HEK293 (cell line): ENCODE measurements around the gene RNF41.

Experiments
- EGR2 ChIP-seq: fragments of 450-650 bp; formaldehyde crosslinking; IDR thresholded peaks from 2 replicates; pipeline ENCODE4 v1.5.1; 2016; ENCODE audit warnings: low read depth, missing biosample characterization, missing genetic modification characterization
- GLI2 ChIP-seq: fragments of 450-650 bp; formaldehyde crosslinking; IDR thresholded peaks from 2 replicates; pipeline ENCODE4; 2017; ENCODE audit warnings: missing biosample characterization, missing genetic modification characterization, low read depth, borderline replicate concordance
- KLF10 ChIP-seq: fragments of 450-650 bp; IDR thresholded peaks from 2 replicates; pipeline ENCODE4 v1.5.1; 2018; ENCODE audit warnings: missing biosample characterization, mild to moderate bottlenecking, missing genetic modification characterization
- KLF8 ChIP-seq: fragments of 450-650 bp; formaldehyde crosslinking; IDR thresholded peaks from 2 replicates; pipeline ENCODE4 v1.5.1; 2016; ENCODE audit warnings: missing biosample characterization, missing genetic modification characterization
- MEIS1 ChIP-seq: sonication (generic); formaldehyde crosslinking; IDR thresholded peaks from 2 replicates; pipeline ENCODE4 v1.8.1; 2022; ENCODE audit warnings: missing genetic modification reagents, mild to moderate bottlenecking, borderline replicate concordance
- TRIM28 ChIP-seq: IDR thresholded peaks from 2 replicates; pipeline ENCODE4 v1.6.1; 2011; ENCODE audit warnings: low read length, control low read depth, borderline replicate concordance
- ZBTB20 ChIP-seq: fragments of 450-650 bp; formaldehyde crosslinking; IDR thresholded peaks from 2 replicates; pipeline ENCODE4 v1.5.1; 2016; ENCODE audit warnings: missing biosample characterization, missing genetic modification characterization
- ZBTB8A ChIP-seq: fragments of 450-650 bp; formaldehyde crosslinking; IDR thresholded peaks from 2 replicates; pipeline ENCODE4 v1.5.1; 2016; ENCODE audit warnings: missing biosample characterization, missing genetic modification characterization
- ZFHX2 ChIP-seq: fragments of 450-650 bp; formaldehyde crosslinking; conservative IDR thresholded peaks from 2 replicates; pipeline ENCODE4 v1.5.1; 2016; ENCODE audit warnings: missing biosample characterization, missing genetic modification characterization
- ZNF114 ChIP-seq: fragments of 450-650 bp; formaldehyde crosslinking; IDR thresholded peaks from 2 replicates; pipeline ENCODE4 v1.5.0; 2017; ENCODE audit warnings: missing biosample characterization, missing genetic modification characterization
- ZNF274 ChIP-seq, 2 experiments: fragments of 200-500 bp in 1 of 2; fragments of 450-650 bp in 1 of 2; sonication (Bioruptor generic) in 1 of 2; formaldehyde crosslinking in 1 of 2; IDR thresholded peaks; 2 replicates each; pipeline versions ENCODE4 v1.5.1 to v1.6.1; 2014 to 2016; ENCODE audit warnings: borderline replicate concordance in 1 of 2, inconsistent platforms in 1 of 2, low read length in 1 of 2, missing biosample characterization in 1 of 2, missing genetic modification characterization in 1 of 2
- ZNF354C ChIP-seq: fragments of 450-650 bp; formaldehyde crosslinking; IDR thresholded peaks from 2 replicates; pipeline ENCODE4 v1.5.1; 2016; ENCODE audit warnings: missing biosample characterization, missing genetic modification characterization, low read depth, borderline replicate concordance
- ZNF394 ChIP-seq: fragments of 450-650 bp; formaldehyde crosslinking; IDR thresholded peaks from 2 replicates; pipeline ENCODE4 v1.5.1; 2016; ENCODE audit warnings: missing biosample characterization, missing genetic modification characterization, mild to moderate bottlenecking, moderate library complexity, borderline replicate concordance
- ZNF416 ChIP-seq: fragments of 450-650 bp; formaldehyde crosslinking; IDR thresholded peaks from 2 replicates; pipeline ENCODE4 v1.5.1; 2016; ENCODE audit warnings: missing biosample characterization, missing genetic modification characterization
- ZNF521 ChIP-seq: fragments of 450-650 bp; formaldehyde crosslinking; IDR thresholded peaks from 2 replicates; pipeline ENCODE4 v1.5.1; 2017; ENCODE audit warnings: missing biosample characterization, mild to moderate bottlenecking, missing genetic modification characterization
- ZNF549 ChIP-seq: fragments of 450-650 bp; IDR thresholded peaks from 2 replicates; pipeline ENCODE4 v1.5.1; 2018; ENCODE audit warnings: missing biosample characterization, missing genetic modification characterization, mild to moderate bottlenecking, inconsistent platforms, moderate library complexity
- ZNF658 ChIP-seq: fragments of 450-650 bp; formaldehyde crosslinking; IDR thresholded peaks from 2 replicates; pipeline ENCODE4; 2016; ENCODE audit warnings: missing biosample characterization, missing genetic modification characterization
- ZNF747 ChIP-seq: fragments of 450-650 bp; formaldehyde crosslinking; IDR thresholded peaks from 2 replicates; pipeline ENCODE4 v1.5.1; 2016; ENCODE audit warnings: missing biosample characterization, missing genetic modification characterization
- ZNF791 ChIP-seq: fragments of 450-650 bp; formaldehyde crosslinking; IDR thresholded peaks from 2 replicates; pipeline ENCODE4 v1.5.1; 2016; ENCODE audit warnings: missing biosample characterization, missing genetic modification characterization
- ZNF837 ChIP-seq: fragments of 450-650 bp; formaldehyde crosslinking; IDR thresholded peaks from 2 replicates; pipeline ENCODE4 v1.5.1; 2016; ENCODE audit warnings: missing biosample characterization, missing genetic modification characterization
- ZSCAN23 ChIP-seq: fragments of 450-650 bp; formaldehyde crosslinking; IDR thresholded peaks from 2 replicates; pipeline ENCODE4 v1.5.1; 2016; ENCODE audit warnings: missing biosample characterization, missing genetic modification characterization
- TF ChIP-seq, protein P1 (sequence below): fragments of 450-650 bp; formaldehyde crosslinking; IDR thresholded peaks from 2 replicates; pipeline ENCODE4 v1.5.1; 2017; ENCODE audit warnings: missing biosample characterization, missing genetic modification characterization
- TF ChIP-seq, protein P2 (sequence below): fragments of 450-650 bp; formaldehyde crosslinking; IDR thresholded peaks from 2 replicates; pipeline ENCODE4 v1.5.1; 2016; ENCODE audit warnings: missing biosample characterization, missing genetic modification characterization, low read depth
- TF ChIP-seq, protein P3 (sequence below): fragments of 450-650 bp; formaldehyde crosslinking; IDR thresholded peaks from 2 replicates; pipeline ENCODE4 v1.5.1; 2016; ENCODE audit warnings: missing biosample characterization, missing genetic modification characterization
- TF ChIP-seq, protein P4 (sequence below): fragments of 450-650 bp; formaldehyde crosslinking; IDR thresholded peaks from 2 replicates; pipeline ENCODE4; 2016; ENCODE audit warnings: missing biosample characterization, missing genetic modification characterization
- TF ChIP-seq, protein P5 (sequence below): fragments of 450-650 bp; formaldehyde crosslinking; IDR thresholded peaks from 2 replicates; pipeline ENCODE4 v1.5.1; 2016; ENCODE audit warnings: missing biosample characterization, missing genetic modification characterization
- TF ChIP-seq, protein P6 (sequence below): fragments of 450-650 bp; formaldehyde crosslinking; IDR thresholded peaks from 2 replicates; pipeline ENCODE4 v1.5.1; 2016; ENCODE audit warnings: missing biosample characterization, missing genetic modification characterization

The RNF41 gene

DNA sequence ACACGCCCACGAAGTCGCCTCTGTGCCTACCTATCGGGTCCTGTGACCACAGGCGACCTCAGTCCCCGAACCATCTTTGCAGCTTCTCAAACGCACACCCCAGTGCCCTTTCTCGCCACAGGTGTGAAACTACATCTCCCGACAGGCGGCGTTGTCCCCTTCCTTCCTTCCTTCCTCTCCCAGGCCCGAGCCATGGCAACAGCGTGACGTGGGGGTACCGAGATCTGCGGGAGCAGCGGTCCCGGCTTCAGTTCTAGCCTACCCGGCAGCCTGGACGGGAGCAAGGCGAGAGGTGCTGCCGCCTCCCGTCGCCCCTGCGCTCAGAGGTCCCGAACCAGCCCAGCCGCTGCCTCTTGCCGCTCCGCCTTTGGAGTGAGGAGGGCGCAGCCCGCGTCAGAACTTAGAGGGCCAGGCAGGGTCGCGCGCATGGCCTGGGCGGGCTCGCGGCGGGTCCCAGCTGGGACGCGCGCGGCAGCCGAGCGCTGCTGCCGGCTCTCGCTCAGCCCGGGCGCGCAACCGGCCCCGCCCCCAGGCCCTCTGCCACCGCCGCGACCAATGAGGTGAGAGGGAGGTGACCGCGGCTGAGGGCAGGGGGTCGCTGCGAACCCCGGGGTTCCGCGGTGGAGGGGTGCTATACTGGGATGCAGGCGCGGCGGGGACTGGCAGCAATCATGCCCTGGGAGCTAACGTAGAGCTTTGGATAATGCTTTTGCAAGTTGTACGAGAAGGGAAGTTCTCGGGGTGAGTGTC is 45.1 kb upstream of the RNF41 start, which contains the start of gene COQ10A (continued):
- TF ChIP-seq, protein P1, sequence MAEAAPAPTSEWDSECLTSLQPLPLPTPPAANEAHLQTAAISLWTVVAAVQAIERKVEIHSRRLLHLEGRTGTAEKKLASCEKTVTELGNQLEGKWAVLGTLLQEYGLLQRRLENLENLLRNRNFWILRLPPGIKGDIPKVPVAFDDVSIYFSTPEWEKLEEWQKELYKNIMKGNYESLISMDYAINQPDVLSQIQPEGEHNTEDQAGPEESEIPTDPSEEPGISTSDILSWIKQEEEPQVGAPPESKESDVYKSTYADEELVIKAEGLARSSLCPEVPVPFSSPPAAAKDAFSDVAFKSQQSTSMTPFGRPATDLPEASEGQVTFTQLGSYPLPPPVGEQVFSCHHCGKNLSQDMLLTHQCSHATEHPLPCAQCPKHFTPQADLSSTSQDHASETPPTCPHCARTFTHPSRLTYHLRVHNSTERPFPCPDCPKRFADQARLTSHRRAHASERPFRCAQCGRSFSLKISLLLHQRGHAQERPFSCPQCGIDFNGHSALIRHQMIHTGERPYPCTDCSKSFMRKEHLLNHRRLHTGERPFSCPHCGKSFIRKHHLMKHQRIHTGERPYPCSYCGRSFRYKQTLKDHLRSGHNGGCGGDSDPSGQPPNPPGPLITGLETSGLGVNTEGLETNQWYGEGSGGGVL (tag by site-specific recombination), result no peak
- no peak for TF ChIP-seq EGR2 (tag by site-specific recombination)
- no peak for TF ChIP-seq ZNF791 (tag by site-specific recombination)
- TF ChIP-seq ZNF837 (tag by site-specific recombination), result no peak
- TF ChIP-seq, protein P2, sequence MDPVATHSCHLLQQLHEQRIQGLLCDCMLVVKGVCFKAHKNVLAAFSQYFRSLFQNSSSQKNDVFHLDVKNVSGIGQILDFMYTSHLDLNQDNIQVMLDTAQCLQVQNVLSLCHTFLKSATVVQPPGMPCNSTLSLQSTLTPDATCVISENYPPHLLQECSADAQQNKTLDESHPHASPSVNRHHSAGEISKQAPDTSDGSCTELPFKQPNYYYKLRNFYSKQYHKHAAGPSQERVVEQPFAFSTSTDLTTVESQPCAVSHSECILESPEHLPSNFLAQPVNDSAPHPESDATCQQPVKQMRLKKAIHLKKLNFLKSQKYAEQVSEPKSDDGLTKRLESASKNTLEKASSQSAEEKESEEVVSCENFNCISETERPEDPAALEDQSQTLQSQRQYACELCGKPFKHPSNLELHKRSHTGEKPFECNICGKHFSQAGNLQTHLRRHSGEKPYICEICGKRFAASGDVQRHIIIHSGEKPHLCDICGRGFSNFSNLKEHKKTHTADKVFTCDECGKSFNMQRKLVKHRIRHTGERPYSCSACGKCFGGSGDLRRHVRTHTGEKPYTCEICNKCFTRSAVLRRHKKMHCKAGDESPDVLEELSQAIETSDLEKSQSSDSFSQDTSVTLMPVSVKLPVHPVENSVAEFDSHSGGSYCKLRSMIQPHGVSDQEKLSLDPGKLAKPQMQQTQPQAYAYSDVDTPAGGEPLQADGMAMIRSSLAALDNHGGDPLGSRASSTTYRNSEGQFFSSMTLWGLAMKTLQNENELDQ (tag by site-specific recombination), result no peak
- peak; percentile 80 for TF ChIP-seq ZBTB8A
- peak; percentile 31; the same call in 1 of the 2 replicates for TF ChIP-seq ZFHX2
- peak; percentile 89 for TF ChIP-seq ZNF394 (tag by site-specific recombination)
- TF ChIP-seq, protein P3, sequence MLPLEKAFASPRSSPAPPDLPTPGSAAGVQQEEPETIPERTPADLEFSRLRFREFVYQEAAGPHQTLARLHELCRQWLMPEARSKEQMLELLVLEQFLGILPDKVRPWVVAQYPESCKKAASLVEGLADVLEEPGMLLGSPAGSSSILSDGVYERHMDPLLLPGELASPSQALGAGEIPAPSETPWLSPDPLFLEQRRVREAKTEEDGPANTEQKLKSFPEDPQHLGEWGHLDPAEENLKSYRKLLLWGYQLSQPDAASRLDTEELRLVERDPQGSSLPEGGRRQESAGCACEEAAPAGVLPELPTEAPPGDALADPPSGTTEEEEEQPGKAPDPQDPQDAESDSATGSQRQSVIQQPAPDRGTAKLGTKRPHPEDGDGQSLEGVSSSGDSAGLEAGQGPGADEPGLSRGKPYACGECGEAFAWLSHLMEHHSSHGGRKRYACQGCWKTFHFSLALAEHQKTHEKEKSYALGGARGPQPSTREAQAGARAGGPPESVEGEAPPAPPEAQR (tag by site-specific recombination), result no peak
- TF ChIP-seq, protein P4, sequence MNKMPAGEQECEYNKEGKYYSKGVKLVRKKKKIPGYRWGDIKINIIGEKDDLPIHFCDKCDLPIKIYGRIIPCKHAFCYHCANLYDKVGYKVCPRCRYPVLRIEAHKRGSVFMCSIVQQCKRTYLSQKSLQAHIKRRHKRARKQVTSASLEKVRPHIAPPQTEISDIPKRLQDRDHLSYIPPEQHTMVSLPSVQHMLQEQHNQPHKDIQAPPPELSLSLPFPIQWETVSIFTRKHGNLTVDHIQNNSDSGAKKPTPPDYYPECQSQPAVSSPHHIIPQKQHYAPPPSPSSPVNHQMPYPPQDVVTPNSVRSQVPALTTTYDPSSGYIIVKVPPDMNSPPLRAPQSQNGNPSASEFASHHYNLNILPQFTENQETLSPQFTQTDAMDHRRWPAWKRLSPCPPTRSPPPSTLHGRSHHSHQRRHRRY (tag by site-specific recombination), result no peak
- peak; percentile 41; the same call in 1 of the 2 replicates for TF ChIP-seq KLF10 (tag by site-specific recombination)
- TF ChIP-seq ZNF114 (tag by site-specific recombination), result no peak
- no peak for TF ChIP-seq ZNF274 (IDR thresholded peaks at IDR 0.05; ENCODE audit: low read length)
- no peak for TF ChIP-seq ZNF274 (tag by site-specific recombination; IDR thresholded peaks at IDR 0.05; ENCODE audit: borderline replicate concordance)
- no peak for TF ChIP-seq ZNF521 (tag by site-specific recombination)
- peak; percentile 38; the same call in 1 of the 2 replicates for TF ChIP-seq KLF8 (tag by site-specific recombination)
- no peak for TF ChIP-seq ZNF416 (tag by site-specific recombination)
- TF ChIP-seq GLI2 (tag by site-specific recombination), result no peak
- no peak for TF ChIP-seq ZNF354C (tag by site-specific recombination)
- TF ChIP-seq ZNF549 (tag by site-specific recombination), result no peak
- TF ChIP-seq ZNF658 (tag by site-specific recombination), result no peak
- TF ChIP-seq TRIM28, result peak; percentile 42; the same call in 1 of the 2 replicates
- no peak for TF ChIP-seq MEIS1 (CRISPR knock-in tag)
- TF ChIP-seq, protein P5, sequence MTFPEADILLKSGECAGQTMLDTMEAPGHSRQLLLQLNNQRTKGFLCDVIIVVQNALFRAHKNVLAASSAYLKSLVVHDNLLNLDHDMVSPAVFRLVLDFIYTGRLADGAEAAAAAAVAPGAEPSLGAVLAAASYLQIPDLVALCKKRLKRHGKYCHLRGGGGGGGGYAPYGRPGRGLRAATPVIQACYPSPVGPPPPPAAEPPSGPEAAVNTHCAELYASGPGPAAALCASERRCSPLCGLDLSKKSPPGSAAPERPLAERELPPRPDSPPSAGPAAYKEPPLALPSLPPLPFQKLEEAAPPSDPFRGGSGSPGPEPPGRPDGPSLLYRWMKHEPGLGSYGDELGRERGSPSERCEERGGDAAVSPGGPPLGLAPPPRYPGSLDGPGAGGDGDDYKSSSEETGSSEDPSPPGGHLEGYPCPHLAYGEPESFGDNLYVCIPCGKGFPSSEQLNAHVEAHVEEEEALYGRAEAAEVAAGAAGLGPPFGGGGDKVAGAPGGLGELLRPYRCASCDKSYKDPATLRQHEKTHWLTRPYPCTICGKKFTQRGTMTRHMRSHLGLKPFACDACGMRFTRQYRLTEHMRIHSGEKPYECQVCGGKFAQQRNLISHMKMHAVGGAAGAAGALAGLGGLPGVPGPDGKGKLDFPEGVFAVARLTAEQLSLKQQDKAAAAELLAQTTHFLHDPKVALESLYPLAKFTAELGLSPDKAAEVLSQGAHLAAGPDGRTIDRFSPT, result peak; percentile 20; the same call in 1 of the 2 replicates
- peak; percentile 93 for TF ChIP-seq ZBTB20
- no peak for TF ChIP-seq ZNF747
- TF ChIP-seq, protein P6, sequence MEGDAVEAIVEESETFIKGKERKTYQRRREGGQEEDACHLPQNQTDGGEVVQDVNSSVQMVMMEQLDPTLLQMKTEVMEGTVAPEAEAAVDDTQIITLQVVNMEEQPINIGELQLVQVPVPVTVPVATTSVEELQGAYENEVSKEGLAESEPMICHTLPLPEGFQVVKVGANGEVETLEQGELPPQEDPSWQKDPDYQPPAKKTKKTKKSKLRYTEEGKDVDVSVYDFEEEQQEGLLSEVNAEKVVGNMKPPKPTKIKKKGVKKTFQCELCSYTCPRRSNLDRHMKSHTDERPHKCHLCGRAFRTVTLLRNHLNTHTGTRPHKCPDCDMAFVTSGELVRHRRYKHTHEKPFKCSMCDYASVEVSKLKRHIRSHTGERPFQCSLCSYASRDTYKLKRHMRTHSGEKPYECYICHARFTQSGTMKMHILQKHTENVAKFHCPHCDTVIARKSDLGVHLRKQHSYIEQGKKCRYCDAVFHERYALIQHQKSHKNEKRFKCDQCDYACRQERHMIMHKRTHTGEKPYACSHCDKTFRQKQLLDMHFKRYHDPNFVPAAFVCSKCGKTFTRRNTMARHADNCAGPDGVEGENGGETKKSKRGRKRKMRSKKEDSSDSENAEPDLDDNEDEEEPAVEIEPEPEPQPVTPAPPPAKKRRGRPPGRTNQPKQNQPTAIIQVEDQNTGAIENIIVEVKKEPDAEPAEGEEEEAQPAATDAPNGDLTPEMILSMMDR, result peak; percentile 98
- 0 out of 2 replicates have a peak, but pooled peaks have one; percentile 47 for TF ChIP-seq ZSCAN23
